Activated gamma-delta T cell treated with Interleukin-2 at 50 U/mL for 16 hours (primary cell): ENCODE results near the gene TMEM203.

ENCODE experiments used
- DNase-seq: peaks from one replicate; pipeline ENCODE4 v3.0.0-alpha.2; 2020

Gene TMEM203

GRCh38 chr9:137193771-137194170 lies 11.7 kb downstream of the TMEM203 start:
- no peak for DNase-seq

DNA sequence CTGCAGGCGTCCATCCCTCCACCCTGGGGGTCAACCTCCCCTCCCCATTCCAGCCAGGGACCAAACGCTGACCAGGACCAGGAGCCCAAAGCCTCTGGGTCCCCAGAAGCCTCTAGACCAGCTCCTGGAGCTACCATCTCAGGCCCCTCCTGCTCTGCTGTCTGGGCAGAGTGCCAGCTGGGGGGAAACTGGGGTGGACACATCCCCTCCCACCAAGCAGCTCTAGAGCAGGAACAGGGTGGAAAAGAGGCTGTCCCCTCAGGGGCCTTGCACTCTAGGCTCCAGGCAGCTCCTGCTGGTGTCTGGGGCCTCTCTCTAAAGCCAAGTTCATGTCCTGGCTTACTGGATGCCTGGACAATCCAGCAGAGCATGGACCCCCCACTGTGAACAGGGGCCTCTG lies 12.6 kb downstream of the TMEM203 start:
- DNase-seq: no peak

GRCh38 chr9:137192448-137192780 lies 13.0 kb downstream of the TMEM203 start:
- DNase-seq: no peak

DNA sequence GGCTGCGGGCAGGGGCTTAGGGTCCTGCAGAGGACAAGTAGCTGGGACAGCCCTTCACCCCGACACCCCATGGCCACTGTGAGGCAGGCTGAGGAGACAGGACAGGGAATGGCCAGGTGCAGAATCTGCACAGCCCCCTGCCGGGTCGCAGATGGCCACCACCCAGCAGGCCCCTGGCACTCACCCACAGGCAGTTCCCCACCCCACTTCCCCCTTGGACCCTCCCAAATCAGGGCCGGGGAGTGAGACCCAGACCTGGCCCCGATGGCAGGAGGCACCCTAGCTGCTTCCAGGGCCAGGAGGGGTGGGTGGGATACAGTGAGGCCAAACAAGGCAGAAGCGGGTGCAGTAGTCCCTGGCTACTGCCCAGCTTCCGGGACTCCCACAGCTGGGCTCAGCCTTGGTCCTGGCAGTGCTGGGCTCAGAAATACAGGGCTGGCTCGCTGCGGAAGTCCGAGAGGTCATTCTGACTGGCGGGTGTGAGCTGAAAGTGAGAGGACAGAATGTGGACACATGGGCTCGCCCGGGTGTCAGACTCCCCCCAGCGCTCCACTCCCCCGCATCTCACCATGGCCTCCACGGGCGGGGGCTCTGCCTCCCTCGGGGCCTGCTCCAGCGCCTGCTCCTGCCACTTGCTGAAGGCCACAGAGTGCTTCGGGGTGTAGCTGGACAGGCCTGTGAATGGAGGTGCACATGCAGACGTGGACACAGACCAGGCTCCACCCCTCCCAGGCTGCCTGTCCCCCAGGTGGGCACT lies 13.6 kb downstream of the TMEM203 start:
- no peak for DNase-seq

DNA sequence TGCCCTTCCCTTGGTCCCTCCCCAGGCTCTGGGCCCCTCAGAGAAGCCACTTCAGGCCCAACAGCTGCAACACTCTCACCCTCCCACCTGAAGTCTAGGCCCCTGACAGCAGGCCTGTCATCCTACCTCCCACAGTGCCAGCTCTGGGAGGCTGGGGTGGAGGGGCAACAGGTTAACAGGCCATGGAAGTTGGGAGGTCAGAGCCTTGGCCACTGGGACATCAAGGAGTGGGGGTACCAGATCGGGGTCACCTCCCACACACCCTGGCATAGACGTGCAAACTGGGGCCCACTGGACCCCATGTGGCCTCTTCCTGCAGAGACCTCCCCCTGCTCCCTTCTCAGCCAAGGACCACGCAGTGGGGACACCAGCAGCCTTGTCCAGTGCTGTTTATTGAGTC lies 14.2 kb downstream of the TMEM203 start:
- DNase-seq: no peak

DNA sequence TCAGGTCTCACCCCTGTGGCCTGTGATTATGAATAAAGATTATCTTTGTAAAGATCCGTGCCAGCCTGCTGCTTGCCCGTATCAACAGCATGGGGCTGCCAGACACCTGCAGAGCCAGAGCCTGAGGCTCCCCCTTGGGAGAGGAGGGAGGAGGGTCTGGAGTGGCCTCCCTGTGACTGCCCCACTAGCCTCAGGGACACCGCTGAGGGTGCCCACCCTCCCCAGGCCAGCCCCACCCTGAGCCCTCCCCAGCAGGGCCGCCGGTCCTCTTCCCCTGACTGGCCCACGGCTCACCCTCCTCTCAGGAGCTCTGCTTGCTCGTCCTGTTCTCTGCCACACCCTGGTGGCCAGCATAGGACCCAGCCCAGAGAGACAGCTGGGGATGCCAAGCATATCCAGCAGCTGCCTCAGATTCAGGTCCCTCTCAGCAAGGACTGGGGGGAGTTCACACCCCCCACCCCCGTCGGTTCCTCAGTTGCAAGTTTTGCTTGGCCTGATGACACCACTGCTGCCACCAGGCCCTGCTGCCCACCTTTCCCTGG lies 15.1 kb downstream of the TMEM203 start:
- no peak for DNase-seq

GRCh38 chr9:137189297-137190295 lies 15.9 kb downstream of the TMEM203 start:
- DNase-seq: no peak

- DNase-seq: peak; percentile 90
Measured at GRCh38 chr9:137188490-137189296, 16.8 kb downstream of the TMEM203 start, which contains the start of the genes ANAPC2 and SSNA1. TSS of gene ANAPC2 (minus strand) at chr9:137188560. CDS start at chr9:137188532, 28 bp downstream. TSS of gene SSNA1 (plus strand) at chr9:137188676. CDS start at chr9:137188727, 51 bp downstream.

- no peak for DNase-seq
Measured at GRCh38 chr9:137188086-137188489, 17.4 kb downstream of the TMEM203 start.

- DNase-seq: no peak
Measured at GRCh38 chr9:137187386-137187785, 18.1 kb downstream of the TMEM203 start.

- DNase-seq: no peak
Measured at GRCh38 chr9:137186385-137186784, 19.1 kb downstream of the TMEM203 start.

DNA sequence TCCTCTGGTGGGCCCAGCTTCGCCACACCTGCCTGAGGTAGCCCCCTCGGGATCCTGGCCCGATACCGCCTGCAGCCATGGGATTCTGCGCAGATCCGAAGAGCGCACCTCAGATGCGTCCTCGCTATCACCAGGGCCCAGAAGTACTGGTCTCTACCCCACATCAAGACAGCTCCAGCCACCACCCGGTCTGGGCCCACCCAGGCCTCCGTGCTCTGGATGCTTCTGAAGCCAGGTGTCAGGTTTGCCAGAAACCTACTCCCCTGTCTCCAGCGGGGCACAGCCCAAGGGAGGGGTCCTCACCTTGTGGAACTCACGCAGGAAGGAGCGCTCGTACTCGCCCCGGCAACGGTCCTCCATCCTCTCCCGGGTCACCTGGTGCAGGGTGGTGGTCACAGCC lies 19.5 kb downstream of the TMEM203 start:
- DNase-seq: no peak

DNA sequence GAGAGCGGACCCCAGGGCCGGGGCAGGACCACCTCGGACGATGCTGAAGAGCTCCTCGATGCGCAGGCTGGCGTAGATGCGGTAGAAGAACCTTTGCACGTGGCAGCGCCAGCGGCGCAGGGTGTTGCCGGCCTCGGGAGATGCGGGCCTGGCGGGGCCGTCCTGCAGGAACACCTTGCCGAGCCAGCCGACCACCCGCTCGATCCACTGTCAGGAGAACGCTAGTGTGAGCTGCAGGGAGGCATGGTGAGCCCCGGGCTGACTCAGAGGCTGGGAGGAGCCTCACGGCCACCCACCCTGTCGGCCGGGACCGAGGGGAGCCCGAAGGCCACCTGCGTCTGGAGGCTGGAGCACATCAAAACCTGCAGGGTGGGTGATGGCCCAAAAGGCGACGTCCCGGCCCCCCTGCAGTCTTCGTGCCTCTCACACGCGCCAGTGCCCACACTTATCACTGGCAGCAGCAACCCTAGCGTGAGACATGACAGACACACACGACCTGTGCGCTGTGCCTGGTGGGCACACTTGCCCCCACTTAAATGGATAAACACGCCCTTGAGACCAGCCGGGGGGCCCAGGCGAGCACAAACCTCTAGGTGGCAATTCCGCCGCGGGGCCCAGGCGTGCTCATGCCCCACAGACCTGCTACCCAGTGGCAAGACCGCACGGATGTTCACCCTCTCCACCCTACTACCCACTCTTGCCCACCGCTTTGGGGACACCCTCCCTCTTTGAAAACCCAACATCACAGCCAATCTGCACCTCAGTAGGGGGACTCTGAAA lies 20.4 kb downstream of the TMEM203 start:
- DNase-seq: no peak

DNA sequence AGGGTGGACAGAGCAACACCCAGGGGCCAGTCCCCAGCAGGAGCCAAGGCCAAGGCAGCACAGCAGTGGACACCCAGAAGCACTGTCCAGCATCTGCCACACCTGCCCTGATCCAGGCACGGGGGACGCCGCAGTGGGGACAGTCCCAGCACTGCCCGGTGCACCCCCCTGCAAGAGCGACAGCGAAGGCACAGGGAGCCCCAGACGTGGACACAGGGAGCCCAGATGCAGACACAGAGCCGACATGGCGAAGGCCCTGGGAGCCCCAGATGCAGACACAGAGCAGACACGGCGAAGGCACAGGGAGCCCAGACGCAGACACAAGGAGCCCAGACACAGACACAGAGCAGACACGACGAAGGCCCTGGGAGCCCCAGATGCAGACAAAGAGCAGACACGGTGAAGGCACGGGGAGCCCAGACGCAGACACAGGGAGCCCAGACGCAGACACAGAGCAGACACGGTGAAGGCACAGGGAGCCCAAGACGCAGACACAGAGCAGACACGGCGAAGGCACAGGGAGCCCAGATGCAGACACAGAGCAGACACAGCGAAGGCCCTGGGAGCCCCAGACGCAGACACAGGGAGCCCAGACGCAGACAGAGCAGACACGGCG lies 21.4 kb downstream of the TMEM203 start:
- DNase-seq: no peak

DNA sequence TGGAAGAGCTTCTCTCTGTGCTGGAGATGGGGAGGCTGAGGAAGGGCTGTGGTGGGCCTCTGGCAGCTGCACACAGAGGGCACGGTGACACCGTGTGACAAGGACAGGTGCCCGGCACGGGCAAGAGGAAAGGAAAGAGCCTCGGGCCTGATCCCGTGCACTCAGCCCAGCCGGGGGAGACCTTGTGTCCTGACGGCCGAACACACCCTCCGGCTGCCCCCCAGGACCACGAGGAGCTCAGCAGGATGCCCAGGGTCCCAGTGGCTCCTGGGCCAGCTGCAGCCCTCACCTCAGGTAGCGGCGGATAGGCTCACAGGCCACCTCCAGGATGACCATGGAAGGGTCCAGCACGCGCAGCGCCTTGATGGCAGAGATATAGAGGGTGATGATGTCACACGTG lies 22.6 kb downstream of the TMEM203 start:
- no peak for DNase-seq

DNA sequence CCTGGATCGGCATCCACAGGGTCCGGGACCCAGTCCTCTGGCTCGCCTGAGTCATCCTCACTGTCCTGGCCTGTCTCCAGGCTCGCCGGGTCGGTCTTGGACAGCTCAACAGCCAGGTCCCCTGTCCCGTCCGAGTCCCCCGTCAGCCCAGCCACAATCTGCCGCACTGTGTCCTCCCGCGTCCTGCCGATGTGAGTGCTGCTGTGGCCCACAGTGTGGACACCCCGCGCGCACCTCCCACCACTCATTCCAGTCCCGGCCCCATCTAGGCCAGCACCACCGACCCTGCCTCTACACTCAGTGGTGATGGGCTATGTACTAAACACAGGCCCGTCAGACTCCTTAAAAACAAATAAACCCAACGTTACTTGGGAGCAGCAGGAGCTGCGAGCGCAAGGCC lies 23.8 kb downstream of the TMEM203 start:
- no peak for DNase-seq

- no peak for DNase-seq
Measured at GRCh38 chr9:137180491-137180890, 25.0 kb downstream of the TMEM203 start.

DNA sequence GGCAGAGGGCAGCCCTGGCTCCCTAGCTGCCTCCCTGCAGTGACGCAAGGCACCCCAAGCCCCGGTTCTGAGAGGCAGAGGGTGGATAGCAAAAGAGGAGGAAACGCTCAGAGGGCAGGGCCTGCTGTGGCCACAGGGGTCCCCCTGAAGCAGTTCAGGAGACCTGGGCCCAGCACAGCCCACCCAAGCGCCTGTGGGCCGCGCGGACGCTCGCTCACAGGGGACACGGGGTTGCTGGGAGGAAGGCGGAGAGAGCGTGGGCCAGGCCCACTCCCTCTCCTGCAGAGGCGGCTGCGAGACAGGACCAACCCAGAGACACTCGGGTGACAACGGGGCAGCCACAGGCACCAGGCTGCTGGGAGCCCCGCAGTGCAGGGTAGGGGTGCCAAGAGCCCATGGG lies 25.7 kb downstream of the TMEM203 start:
- DNase-seq: no peak

DNA sequence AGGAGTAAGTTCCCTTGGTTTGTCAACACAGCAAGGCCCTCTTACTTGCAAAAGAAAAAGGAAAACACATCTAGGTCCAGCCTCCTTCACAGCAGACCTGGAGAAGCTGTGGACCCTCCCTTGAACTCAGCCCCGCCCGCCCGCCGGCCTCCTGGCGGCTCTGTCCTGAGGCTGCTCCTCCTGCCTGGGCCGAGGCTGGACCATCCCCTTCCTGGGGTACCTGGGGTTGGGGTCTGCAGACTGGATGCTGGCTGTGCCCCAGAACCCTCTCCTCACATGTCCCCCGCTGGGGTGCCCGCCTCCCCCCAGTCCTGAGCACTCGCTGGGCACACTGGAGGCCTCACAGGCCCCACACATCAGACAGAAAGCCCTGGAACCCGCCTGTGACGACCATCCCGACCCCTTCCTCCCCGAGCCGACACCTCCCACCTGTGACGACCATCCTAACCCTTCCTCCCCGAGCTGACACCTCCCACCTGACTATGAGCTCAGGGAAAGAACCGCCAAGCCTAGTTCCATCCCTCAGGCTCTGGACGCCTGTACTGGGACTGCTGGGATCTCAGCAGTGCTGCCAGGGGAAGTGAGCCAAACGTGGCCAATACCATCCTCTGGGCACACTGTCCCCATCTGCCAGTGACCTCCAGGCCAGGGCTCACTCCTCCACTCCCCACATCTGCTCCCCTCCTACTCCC lies 26.4 kb downstream of the TMEM203 start:
- no peak for DNase-seq

- no peak for DNase-seq
Measured at GRCh38 chr9:137178201-137178938, 27.1 kb downstream of the TMEM203 start.
